ENCODE results near the gene BRIP1.

Gene BRIP1

DNA sequence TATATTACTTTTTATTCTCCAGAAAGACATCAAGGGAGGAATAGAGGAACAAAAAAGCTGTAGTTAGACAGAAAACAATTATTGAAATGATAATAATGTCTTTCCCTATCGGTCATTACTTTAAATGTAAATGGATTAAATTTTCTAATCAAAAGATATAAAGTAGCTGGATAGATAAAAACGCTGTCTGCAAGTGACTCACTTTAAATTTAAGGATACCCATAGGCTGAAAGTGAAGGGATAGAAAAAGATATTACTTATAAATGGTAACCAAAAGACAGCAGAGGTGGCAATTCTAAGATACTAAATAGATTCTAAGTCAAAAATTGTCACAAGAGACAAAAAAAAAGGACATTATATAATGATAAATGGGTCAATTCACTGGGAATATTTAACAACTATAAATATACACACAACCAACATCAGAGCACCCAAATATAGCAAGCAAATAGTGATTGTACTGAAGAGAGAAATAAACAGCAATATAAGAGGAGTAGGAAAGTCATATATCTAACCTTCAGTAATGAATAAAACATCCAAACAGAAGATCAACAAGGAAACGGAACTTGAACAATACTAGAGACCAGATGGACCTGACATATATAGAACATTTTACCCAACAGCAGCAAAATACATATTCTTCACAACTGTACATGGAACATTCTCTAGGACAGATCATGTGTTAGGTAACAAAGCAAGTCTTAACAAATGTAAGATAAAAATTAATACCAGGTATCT lies 116.9 kb downstream of the BRIP1 start:
- Histone ChIP-seq H3K4me1 (ENCODE audit: control insufficient read depth, low read depth, low read length) (no peaks in the 10 kb centered on the region), H3K36me3 (ENCODE audit: control insufficient read depth, insufficient read depth, low read length) (no peaks in the 10 kb centered on the region), H3K4me3 (ENCODE audit: low read length) (no peak overlapping the region), H3K27ac (ENCODE audit: low read depth, low read length) (no peak overlapping the region), H4K8ac (ENCODE audit: low read depth, low read length) (no peak overlapping the region), H2BK15ac (replicated peaks; ENCODE audit: low read depth) (no peak overlapping the region), H3K18ac (ENCODE audit: low read length) (no peak overlapping the region), H2BK5ac (ENCODE audit: low read length) (no peak overlapping the region), H2BK120ac (ENCODE audit: low read depth, low read length) (no peak overlapping the region), H3K79me2 (ENCODE audit: control insufficient read depth, insufficient read depth, low read length) (no peaks in the 10 kb centered on the region), H3K4ac (ENCODE audit: low read depth, low read length) (no peak overlapping the region), H3K4me2 (ENCODE audit: low read length) (no peak overlapping the region), H3K79me1 (ENCODE audit: low read length) (no peaks in the 10 kb centered on the region), H3K9ac (ENCODE audit: low read length) (no peak overlapping the region), H3K56ac (ENCODE audit: low read length) (no peak overlapping the region), H2AK5ac (ENCODE audit: low read length) (no peak overlapping the region), H4K5ac (ENCODE audit: low read length) (no peak overlapping the region), H3K23ac (ENCODE audit: low read length) (no peak overlapping the region), H3K27me3 (ENCODE audit: insufficient read depth, low read length, poor library complexity) (no peaks in the 10 kb centered on the region)
- DNase-seq, result no peak
- WGBS (ENCODE audit: extremely low coverage, insufficient coverage, low lambda C conversion rate), result no CpG with 5 or more reads among the region's 3 CpGs

DNA sequence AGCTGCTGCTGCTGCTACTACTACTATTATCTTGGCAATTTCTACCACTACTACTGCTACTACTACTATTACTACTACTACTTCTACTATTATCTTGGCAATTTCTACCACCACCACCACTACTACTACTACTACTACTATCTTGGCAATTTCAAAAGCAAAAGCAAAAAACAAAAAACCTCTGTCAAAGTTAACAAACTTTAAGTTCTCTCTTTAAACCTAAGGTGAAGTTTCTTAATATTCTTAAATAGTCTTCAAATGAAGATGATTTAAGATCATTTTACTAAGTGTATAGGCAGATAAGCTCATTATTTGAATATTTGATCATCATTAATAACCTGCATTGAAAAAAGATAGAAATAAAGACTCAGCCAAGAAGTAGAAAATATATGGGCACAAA lies 118.5 kb downstream of the BRIP1 start:
- no peaks in the 10 kb centered on the region for H3K36me3 ChIP-seq (ENCODE audit: control insufficient read depth, insufficient read depth, low read length)
- H3K27ac ChIP-seq (ENCODE audit: low read depth, low read length), result no peak overlapping the region
- no peak overlapping the region for H3K4me2 ChIP-seq (ENCODE audit: low read length)
- H4K8ac ChIP-seq (ENCODE audit: low read depth, low read length), result no peak overlapping the region
- H2BK5ac ChIP-seq (ENCODE audit: low read length), result no peak overlapping the region
- H3K79me2 ChIP-seq (ENCODE audit: control insufficient read depth, insufficient read depth, low read length), result no peaks in the 10 kb centered on the region
- H3K4me1 ChIP-seq (ENCODE audit: control insufficient read depth, low read depth, low read length), result no peaks in the 10 kb centered on the region
- H3K27me3 ChIP-seq (ENCODE audit: insufficient read depth, low read length, poor library complexity), result no peaks in the 10 kb centered on the region
- no peak overlapping the region for H2BK120ac ChIP-seq (ENCODE audit: low read depth, low read length)
- no peak overlapping the region for H2BK15ac ChIP-seq (replicated peaks; ENCODE audit: low read depth)
- H2AK5ac ChIP-seq (ENCODE audit: low read length), result no peak overlapping the region
- H3K23ac ChIP-seq (ENCODE audit: low read length), result no peak overlapping the region
- H3K56ac ChIP-seq (ENCODE audit: low read length), result no peak overlapping the region
- DNase-seq, result no peak
- H3K4ac ChIP-seq (ENCODE audit: low read depth, low read length), result no peak overlapping the region
- H3K18ac ChIP-seq (ENCODE audit: low read length), result no peak overlapping the region
- H3K79me1 ChIP-seq (ENCODE audit: low read length), result no peaks in the 10 kb centered on the region
- H3K9ac ChIP-seq (ENCODE audit: low read length), result no peak overlapping the region
- H4K5ac ChIP-seq (ENCODE audit: low read length), result no peak overlapping the region
- H3K4me3 ChIP-seq (ENCODE audit: low read length), result no peak overlapping the region

DNA sequence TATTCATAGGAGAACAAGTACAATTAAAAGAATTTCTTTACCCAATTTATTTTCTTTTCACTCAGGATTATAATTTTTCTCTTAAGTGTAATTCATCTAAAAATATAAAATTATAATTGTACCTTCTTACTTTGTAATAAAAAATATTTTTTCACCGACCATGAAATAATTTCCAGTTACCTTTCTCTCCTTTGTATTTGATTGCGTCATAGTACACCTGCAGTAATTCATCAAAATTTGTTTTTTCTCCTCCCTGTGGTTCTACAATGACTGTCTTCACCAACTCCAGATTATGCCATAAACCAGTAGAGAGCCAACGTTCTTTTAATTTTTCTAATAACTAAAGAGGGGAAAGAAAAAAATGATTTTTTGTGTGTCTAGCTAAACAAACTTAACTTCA lies 119.1 kb downstream of the BRIP1 start:
- H3K4me3 ChIP-seq (ENCODE audit: low read length), result no peak overlapping the region
- H3K9ac ChIP-seq (ENCODE audit: low read length), result no peak overlapping the region
- H4K5ac ChIP-seq (ENCODE audit: low read length), result no peak overlapping the region
- no peak overlapping the region for H2BK5ac ChIP-seq (ENCODE audit: low read length)
- no peaks in the 10 kb centered on the region for H3K4me1 ChIP-seq (ENCODE audit: control insufficient read depth, low read depth, low read length)
- H3K27me3 ChIP-seq (ENCODE audit: insufficient read depth, low read length, poor library complexity), result no peaks in the 10 kb centered on the region
- no peak overlapping the region for H3K18ac ChIP-seq (ENCODE audit: low read length)
- H2BK120ac ChIP-seq (ENCODE audit: low read depth, low read length), result no peak overlapping the region
- no peak overlapping the region for H3K27ac ChIP-seq (ENCODE audit: low read depth, low read length)
- H2AK5ac ChIP-seq (ENCODE audit: low read length), result no peak overlapping the region
- no peaks in the 10 kb centered on the region for H3K79me1 ChIP-seq (ENCODE audit: low read length)
- no peak overlapping the region for H3K4ac ChIP-seq (ENCODE audit: low read depth, low read length)
- H3K23ac ChIP-seq (ENCODE audit: low read length), result no peak overlapping the region
- no peak overlapping the region for H3K56ac ChIP-seq (ENCODE audit: low read length)
- H4K8ac ChIP-seq (ENCODE audit: low read depth, low read length), result no peak overlapping the region
- no peaks in the 10 kb centered on the region for H3K36me3 ChIP-seq (ENCODE audit: control insufficient read depth, insufficient read depth, low read length)
- no peak overlapping the region for H3K4me2 ChIP-seq (ENCODE audit: low read length)
- no peak for DNase-seq
- WGBS (ENCODE audit: extremely low coverage, insufficient coverage, low lambda C conversion rate), result no CpG with 5 or more reads among the region's 3 CpGs
- no peaks in the 10 kb centered on the region for H3K79me2 ChIP-seq (ENCODE audit: control insufficient read depth, insufficient read depth, low read length)
- no peak overlapping the region for H2BK15ac ChIP-seq (replicated peaks; ENCODE audit: low read depth)

DNA sequence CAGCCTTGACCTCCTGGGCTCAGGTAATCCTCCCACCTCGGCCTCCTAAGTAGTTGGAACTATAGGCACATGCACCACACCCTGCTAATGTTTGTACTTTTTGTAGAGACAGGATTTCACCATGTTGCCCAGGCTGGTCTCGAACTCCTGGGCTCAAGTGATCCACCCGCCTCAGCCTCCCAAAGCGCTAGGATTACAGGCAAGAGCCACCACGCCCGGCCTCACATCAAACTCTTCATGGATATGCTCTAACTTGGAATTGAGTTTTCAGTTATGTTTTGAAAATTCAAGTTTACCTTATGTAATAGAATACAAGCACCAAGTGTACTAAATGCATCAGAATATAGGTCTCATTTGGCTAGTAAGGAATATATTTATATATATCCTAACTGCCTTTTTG lies 119.6 kb downstream of the BRIP1 start:
- Histone ChIP-seq H3K18ac (ENCODE audit: low read length) (no peak overlapping the region), H3K4ac (ENCODE audit: low read depth, low read length) (no peak overlapping the region), H3K4me2 (ENCODE audit: low read length) (no peak overlapping the region), H3K4me3 (ENCODE audit: low read length) (no peak overlapping the region), H3K9ac (ENCODE audit: low read length) (no peak overlapping the region), H4K8ac (ENCODE audit: low read depth, low read length) (no peak overlapping the region), H2AK5ac (ENCODE audit: low read length) (no peak overlapping the region), H3K27ac (ENCODE audit: low read depth, low read length) (no peak overlapping the region), H3K36me3 (ENCODE audit: control insufficient read depth, insufficient read depth, low read length) (no peaks in the 10 kb centered on the region), H3K56ac (ENCODE audit: low read length) (no peak overlapping the region), H2BK120ac (ENCODE audit: low read depth, low read length) (no peak overlapping the region), H3K79me1 (ENCODE audit: low read length) (no peaks in the 10 kb centered on the region), H3K4me1 (ENCODE audit: control insufficient read depth, low read depth, low read length) (no peaks in the 10 kb centered on the region), H4K5ac (ENCODE audit: low read length) (no peak overlapping the region), H3K23ac (ENCODE audit: low read length) (no peak overlapping the region), H3K27me3 (ENCODE audit: insufficient read depth, low read length, poor library complexity) (no peaks in the 10 kb centered on the region), H2BK15ac (replicated peaks; ENCODE audit: low read depth) (no peak overlapping the region), H2BK5ac (ENCODE audit: low read length) (no peak overlapping the region), H3K79me2 (ENCODE audit: control insufficient read depth, insufficient read depth, low read length) (no peaks in the 10 kb centered on the region)
- WGBS (ENCODE audit: extremely low coverage, insufficient coverage, low lambda C conversion rate), result no CpG with 5 or more reads among the region's 6 CpGs
- no peak for DNase-seq

DNA sequence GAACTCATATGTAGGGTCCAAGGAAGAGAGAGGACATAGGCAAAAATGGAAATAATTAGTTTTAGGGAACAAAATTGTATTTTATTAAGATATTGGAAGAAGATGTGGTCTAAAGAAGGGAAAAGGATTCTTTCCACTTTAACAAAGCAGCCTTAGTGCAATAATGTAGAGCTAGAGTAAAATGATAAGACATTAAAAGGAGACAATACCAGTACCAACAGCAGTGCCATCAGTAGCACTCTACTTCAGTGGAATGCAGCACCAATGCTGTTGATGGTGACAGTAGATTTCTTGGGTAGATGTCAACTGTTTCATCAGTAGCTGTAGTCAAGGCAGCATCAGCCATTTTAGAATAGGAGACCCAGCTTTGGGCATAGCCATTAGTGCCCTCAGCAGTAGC lies 124.3 kb downstream of the BRIP1 start:
- Histone ChIP-seq H3K18ac (ENCODE audit: low read length) (no peak overlapping the region), H3K9ac (ENCODE audit: low read length) (no peak overlapping the region), H3K4me2 (ENCODE audit: low read length) (no peak overlapping the region), H3K23ac (ENCODE audit: low read length) (no peak overlapping the region), H2BK15ac (replicated peaks; ENCODE audit: low read depth) (no peak overlapping the region), H4K5ac (ENCODE audit: low read length) (no peak overlapping the region), H3K4ac (ENCODE audit: low read depth, low read length) (no peak overlapping the region), H3K4me3 (ENCODE audit: low read length) (no peak overlapping the region), H3K27me3 (ENCODE audit: insufficient read depth, low read length, poor library complexity) (no peaks in the 10 kb centered on the region), H2AK5ac (ENCODE audit: low read length) (no peak overlapping the region), H2BK5ac (ENCODE audit: low read length) (no peak overlapping the region), H3K36me3 (ENCODE audit: control insufficient read depth, insufficient read depth, low read length) (no peaks in the 10 kb centered on the region), H4K8ac (ENCODE audit: low read depth, low read length) (no peak overlapping the region), H3K79me1 (ENCODE audit: low read length) (no peaks in the 10 kb centered on the region), H3K56ac (ENCODE audit: low read length) (no peak overlapping the region), H3K27ac (ENCODE audit: low read depth, low read length) (no peak overlapping the region), H3K79me2 (ENCODE audit: control insufficient read depth, insufficient read depth, low read length) (no peaks in the 10 kb centered on the region), H3K4me1 (ENCODE audit: control insufficient read depth, low read depth, low read length) (no peaks in the 10 kb centered on the region), H2BK120ac (ENCODE audit: low read depth, low read length) (no peak overlapping the region)
- DNase-seq, result no peak

DNA sequence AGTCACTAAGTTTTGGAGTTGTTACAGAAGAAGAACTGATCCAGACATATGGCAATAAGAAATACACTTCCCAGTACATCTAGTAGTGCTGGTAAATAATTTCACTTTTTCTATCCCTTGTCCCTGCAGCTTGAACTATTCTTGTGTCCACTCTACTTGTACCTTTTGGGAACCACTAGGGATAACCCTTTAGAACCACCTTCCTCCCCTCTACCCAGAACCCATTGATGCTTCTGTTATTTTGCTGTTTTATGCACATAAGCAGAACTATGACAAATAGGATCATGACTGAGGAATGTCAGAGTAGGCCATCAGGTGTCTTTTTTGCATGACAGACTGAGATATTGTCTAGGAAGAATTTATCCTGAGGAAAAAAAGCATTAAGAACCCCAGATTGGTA lies 125.1 kb downstream of the BRIP1 start:
- H3K79me1 ChIP-seq (ENCODE audit: low read length), result no peaks in the 10 kb centered on the region
- no peaks in the 10 kb centered on the region for H3K27me3 ChIP-seq (ENCODE audit: insufficient read depth, low read length, poor library complexity)
- no peaks in the 10 kb centered on the region for H3K36me3 ChIP-seq (ENCODE audit: control insufficient read depth, insufficient read depth, low read length)
- no peak overlapping the region for H3K27ac ChIP-seq (ENCODE audit: low read depth, low read length)
- H3K23ac ChIP-seq (ENCODE audit: low read length), result no peak overlapping the region
- H2BK5ac ChIP-seq (ENCODE audit: low read length), result no peak overlapping the region
- H3K79me2 ChIP-seq (ENCODE audit: control insufficient read depth, insufficient read depth, low read length), result no peaks in the 10 kb centered on the region
- H3K4me1 ChIP-seq (ENCODE audit: control insufficient read depth, low read depth, low read length), result no peaks in the 10 kb centered on the region
- H3K9ac ChIP-seq (ENCODE audit: low read length), result no peak overlapping the region
- no peak overlapping the region for H4K5ac ChIP-seq (ENCODE audit: low read length)
- H3K4me2 ChIP-seq (ENCODE audit: low read length), result no peak overlapping the region
- no peak overlapping the region for H3K56ac ChIP-seq (ENCODE audit: low read length)
- DNase-seq, result no peak
- H2AK5ac ChIP-seq (ENCODE audit: low read length), result no peak overlapping the region
- H2BK15ac ChIP-seq (replicated peaks; ENCODE audit: low read depth), result no peak overlapping the region
- H2BK120ac ChIP-seq (ENCODE audit: low read depth, low read length), result no peak overlapping the region
- H3K18ac ChIP-seq (ENCODE audit: low read length), result no peak overlapping the region
- no peak overlapping the region for H4K8ac ChIP-seq (ENCODE audit: low read depth, low read length)
- H3K4ac ChIP-seq (ENCODE audit: low read depth, low read length), result no peak overlapping the region
- H3K4me3 ChIP-seq (ENCODE audit: low read length), result no peak overlapping the region
